ENCODE data around the gene FANCC.

GRCh38 chr9:95086564-95086955, 230.9 kb downstream of the FANCC start:
- no peak for TF ChIP-seq POLR2A (IDR thresholded peaks at IDR 0.05)
- no peak for TF ChIP-seq CTCF (IDR thresholded peaks at IDR 0.05)
